ENCODE measurements around the gene SIPA1. TPM values are rescaled to one million over a fixed set of nuclear protein-coding genes. Genes with fewer than 3 reads are reported as not detected.

Gene SIPA1
- total and polyA plus RNA-seq, 8 donors = 40.5 to 107 (median 47.8) TPM

DNA sequence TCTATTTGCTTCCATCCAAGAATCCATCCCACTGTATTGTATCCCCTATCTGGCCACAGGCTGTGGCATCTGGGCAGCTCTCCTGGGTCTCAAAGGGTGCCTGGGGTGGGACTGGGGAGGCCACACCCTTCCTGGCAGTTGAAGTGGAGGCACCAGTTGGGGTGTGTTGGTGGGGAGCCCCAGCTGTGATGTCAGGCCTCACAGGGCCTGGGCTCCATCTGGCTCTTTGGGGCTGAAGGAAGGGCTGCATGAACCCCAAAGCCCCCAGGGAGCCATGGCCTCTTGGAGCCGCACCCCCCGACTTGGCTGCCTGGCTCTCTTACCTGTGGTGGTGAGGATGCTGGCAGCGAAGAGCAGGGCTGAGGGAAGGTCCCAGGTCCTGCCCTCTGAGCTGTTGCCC lies 42.8 kb upstream of the SIPA1 start:
- peaks cover 6 to 38% of the 10 kb centered on the region in 2 donors for H3K4me1 ChIP-seq
- no peaks in the 10 kb centered on the region for H3K27me3 ChIP-seq
- TF ChIP-seq, protein P1, sequence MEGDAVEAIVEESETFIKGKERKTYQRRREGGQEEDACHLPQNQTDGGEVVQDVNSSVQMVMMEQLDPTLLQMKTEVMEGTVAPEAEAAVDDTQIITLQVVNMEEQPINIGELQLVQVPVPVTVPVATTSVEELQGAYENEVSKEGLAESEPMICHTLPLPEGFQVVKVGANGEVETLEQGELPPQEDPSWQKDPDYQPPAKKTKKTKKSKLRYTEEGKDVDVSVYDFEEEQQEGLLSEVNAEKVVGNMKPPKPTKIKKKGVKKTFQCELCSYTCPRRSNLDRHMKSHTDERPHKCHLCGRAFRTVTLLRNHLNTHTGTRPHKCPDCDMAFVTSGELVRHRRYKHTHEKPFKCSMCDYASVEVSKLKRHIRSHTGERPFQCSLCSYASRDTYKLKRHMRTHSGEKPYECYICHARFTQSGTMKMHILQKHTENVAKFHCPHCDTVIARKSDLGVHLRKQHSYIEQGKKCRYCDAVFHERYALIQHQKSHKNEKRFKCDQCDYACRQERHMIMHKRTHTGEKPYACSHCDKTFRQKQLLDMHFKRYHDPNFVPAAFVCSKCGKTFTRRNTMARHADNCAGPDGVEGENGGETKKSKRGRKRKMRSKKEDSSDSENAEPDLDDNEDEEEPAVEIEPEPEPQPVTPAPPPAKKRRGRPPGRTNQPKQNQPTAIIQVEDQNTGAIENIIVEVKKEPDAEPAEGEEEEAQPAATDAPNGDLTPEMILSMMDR (IDR thresholded peaks at IDR 0.05) = no peak
- no peak overlapping the region for H3K4me3 ChIP-seq
- H3K36me3 ChIP-seq = peaks cover 0 to 78% of the 10 kb centered on the region in 2 donors
- intact Hi-C loops (cut with DNase I) = loop anchor here in 1 of 2 donors (10.0 kb wide), 1 partner anchor 50 kb away; no protein-coding TSS in a partner anchor
- H3K27ac ChIP-seq = peak overlapping the region in 1 of 2 donors; percentile 23
- no peak for DNase-seq
- no peaks in the 10 kb centered on the region for H3K9me3 ChIP-seq
- no peak for ATAC-seq

DNA sequence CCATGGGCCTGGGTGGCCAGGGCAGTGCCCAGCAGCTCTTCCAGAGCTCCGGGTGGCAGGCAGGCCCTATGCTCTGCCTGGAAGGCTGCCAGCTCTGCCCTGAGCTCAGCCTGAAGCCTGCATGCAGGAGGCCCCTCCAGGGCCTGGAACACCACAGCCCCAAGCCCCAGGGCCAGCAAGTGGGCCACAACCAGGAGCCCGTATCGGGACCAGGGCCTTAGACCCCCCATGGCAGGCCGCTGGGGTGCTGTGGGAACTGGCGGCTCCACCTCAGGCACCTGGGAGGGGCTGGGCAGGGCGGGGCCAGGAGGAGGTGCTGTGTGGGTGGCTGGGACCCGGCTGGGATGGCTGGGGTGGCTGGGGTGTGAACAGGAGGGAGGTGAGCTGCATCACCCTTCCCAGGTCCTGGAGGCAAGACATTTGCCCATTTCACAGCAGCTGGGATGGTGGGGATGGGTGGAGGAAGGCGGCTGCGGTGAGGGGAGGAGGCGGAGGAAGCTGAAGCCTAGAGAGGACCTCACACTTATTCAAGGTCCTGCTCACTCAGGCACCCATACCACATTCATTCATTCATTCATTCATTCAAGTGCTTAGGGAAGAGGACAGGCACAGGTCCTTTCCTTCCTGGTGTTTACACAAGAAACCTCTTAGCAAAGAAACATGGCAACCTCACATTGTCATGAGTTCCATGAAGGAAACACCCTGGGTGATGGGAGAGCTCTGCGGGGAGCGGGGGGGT lies 42.2 kb upstream of the SIPA1 start, which contains the start of gene KCNK7:
Gene KCNK7 (minus strand): TSS at position 258 of the 739 bp plus-strand sequence. CDS start 28 bp downstream, at position 230.
- no peak within 1 kb of the TSS for H3K4me3 ChIP-seq
- H3K9me3 ChIP-seq = no peaks in the 10 kb centered on the region
- peak within 1 kb of the TSS in 1 of 2 donors; percentile 23 for H3K27ac ChIP-seq
- TF ChIP-seq, protein P1 (IDR thresholded peaks at IDR 0.05) = no peak
- H3K27me3 ChIP-seq = no peaks in the 10 kb centered on the region
- H3K4me1 ChIP-seq = peaks cover 6 to 34% of the 10 kb centered on the region in 2 donors
- DNase-seq (no peak), ATAC-seq (no peak)
- intact Hi-C loops (cut with DNase I) = loop anchor here in 1 of 2 donors (10.0 kb wide), 1 partner anchor 51 kb away; no protein-coding TSS in a partner anchor
- H3K36me3 ChIP-seq = peaks cover 0 to 78% of the 10 kb centered on the region in 2 donors

DNA sequence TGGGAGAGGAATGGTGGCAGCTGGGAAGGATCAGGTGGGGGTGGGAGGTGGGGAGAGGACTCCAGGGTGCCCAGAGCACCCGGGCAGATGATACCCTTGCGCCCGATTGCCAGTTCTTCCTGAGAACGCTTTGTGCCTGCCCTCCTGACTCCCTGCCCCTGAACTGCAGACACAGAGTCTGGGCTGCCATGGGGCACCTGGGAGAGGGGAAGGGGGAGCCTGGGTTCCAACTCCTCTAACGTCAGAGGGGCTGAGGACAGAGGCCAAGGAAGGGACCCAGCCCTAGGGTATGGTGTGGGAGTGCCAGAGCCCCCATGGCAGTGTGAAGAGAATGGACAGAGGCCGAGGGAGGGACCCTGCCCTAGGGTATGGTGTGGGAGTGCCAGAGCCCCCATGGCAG lies 41.4 kb upstream of the SIPA1 start:
- peaks cover 0 to 78% of the 10 kb centered on the region in 2 donors for H3K36me3 ChIP-seq

DNA sequence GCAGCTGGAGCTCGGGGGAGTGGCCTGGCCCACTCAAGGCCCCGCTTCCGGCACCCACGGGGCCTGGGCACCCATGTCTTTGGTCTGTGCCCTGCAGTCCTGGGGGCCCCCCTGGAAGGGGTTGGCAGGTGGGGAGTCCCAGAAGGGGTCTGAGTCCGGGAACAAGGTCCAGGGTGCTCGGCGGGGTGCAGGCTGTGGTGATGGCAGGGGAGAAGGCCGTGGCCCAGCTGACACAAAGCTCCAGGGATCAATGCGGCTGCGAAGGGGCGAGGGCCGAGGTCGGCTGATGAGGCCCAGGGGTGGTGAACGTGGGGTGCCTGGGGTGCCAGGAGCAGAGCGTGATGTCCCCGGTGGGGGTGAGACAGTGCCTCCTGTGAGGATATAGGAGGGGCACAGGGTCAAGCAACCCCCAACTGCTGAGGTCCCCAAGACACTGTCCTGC lies 39.6 kb upstream of the SIPA1 start:
- Histone ChIP-seq H3K27ac (no peak overlapping the region), H3K4me3 (no peak overlapping the region), H3K4me1 (peaks cover 4 to 18% of the 10 kb centered on the region in 2 donors), H3K9me3 (no peaks in the 10 kb centered on the region), H3K36me3 (peaks cover 0 to 76% of the 10 kb centered on the region in 2 donors), H3K27me3 (no peaks in the 10 kb centered on the region)
- TF ChIP-seq, protein P1 (IDR thresholded peaks at IDR 0.05) = no peak
- DNase-seq = no peak
- intact Hi-C loops (cut with DNase I) = loop anchor here in 1 of 2 donors (10.0 kb wide), 1 partner anchor 53 kb away; no protein-coding TSS in a partner anchor
- no peak for ATAC-seq

More for the DNA sequence above, 41.4 kb upstream of the SIPA1 start:
- Histone ChIP-seq H3K4me3 (no peak overlapping the region), H3K27ac (no peak overlapping the region), H3K9me3 (no peaks in the 10 kb centered on the region), H3K4me1 (peaks cover 6 to 29% of the 10 kb centered on the region in 2 donors), H3K27me3 (no peaks in the 10 kb centered on the region)
- intact Hi-C loops (cut with DNase I) = loop anchor here in 1 of 2 donors (10.0 kb wide), 1 partner anchor 52 kb away; no protein-coding TSS in a partner anchor
- no peak for ATAC-seq
- TF ChIP-seq, protein P1 (IDR thresholded peaks at IDR 0.05) = no peak
- no peak for DNase-seq
